Mucosa of stomach (tissue), 1 donor: ENCODE results near the gene DDX31.

Experiments
- H3K27me3 ChIP-seq: one replicate; pipeline ENCODE4 v1.7.0; 2013; ENCODE audit warnings: mild to moderate bottlenecking, low read length; ENCODE audit not compliant: control insufficient read depth, insufficient read depth
- H3K36me3 ChIP-seq: one replicate; pipeline ENCODE4 v1.7.0; 2013; ENCODE audit warnings: low read length; ENCODE audit not compliant: control insufficient read depth, insufficient read depth
- H3K4me1 ChIP-seq: one replicate; pipeline ENCODE4 v1.7.0; 2013; ENCODE audit warnings: mild to moderate bottlenecking, low read length; ENCODE audit not compliant: control insufficient read depth, insufficient read depth
- H3K4me3 ChIP-seq: one replicate; pipeline ENCODE4 v1.7.0; 2013; ENCODE audit warnings: low read length
- H3K9ac ChIP-seq: one replicate; pipeline ENCODE4 v1.7.0; 2013; ENCODE audit warnings: mild to moderate bottlenecking, low read length, moderate library complexity
- H3K9me3 ChIP-seq: one replicate; pipeline ENCODE4 v1.7.0; 2013; ENCODE audit warnings: mild to moderate bottlenecking, low read length, moderate library complexity; ENCODE audit not compliant: control insufficient read depth
- donor health status: Pancreatic carcinoma.

The DDX31 gene

GRCh38 chr9:132609184-132609583 lies 60.6 kb downstream of the DDX31 start:
- Histone ChIP-seq H3K4me3 (no peak overlapping the region), H3K4me1 (no peaks in the 10 kb centered on the region), H3K27me3 (no peaks in the 10 kb centered on the region), H3K9ac (no peak overlapping the region), H3K36me3 (peaks cover 11% of the 10 kb centered on the region), H3K9me3 (no peaks in the 10 kb centered on the region)

- no peaks in the 10 kb centered on the region for H3K9me3 ChIP-seq
- peaks cover 5% of the 10 kb centered on the region for H3K36me3 ChIP-seq
- H3K4me1 ChIP-seq = no peaks in the 10 kb centered on the region
- H3K9ac ChIP-seq = no peak overlapping the region
- H3K27me3 ChIP-seq = no peaks in the 10 kb centered on the region
- no peak overlapping the region for H3K4me3 ChIP-seq
Observed at GRCh38 chr9:132606066-132606465, 63.7 kb downstream of the DDX31 start.

- peaks cover 7% of the 10 kb centered on the region for H3K36me3 ChIP-seq
- no peaks in the 10 kb centered on the region for H3K9me3 ChIP-seq
- H3K9ac ChIP-seq = no peak overlapping the region
- no peaks in the 10 kb centered on the region for H3K4me1 ChIP-seq
- H3K27me3 ChIP-seq = no peaks in the 10 kb centered on the region
- H3K4me3 ChIP-seq = no peak overlapping the region
Observed at GRCh38 chr9:132605387-132605786, 64.4 kb downstream of the DDX31 start.

GRCh38 chr9:132602207-132602606 lies 67.6 kb downstream of the DDX31 start:
- no peaks in the 10 kb centered on the region for H3K27me3 ChIP-seq
- no peaks in the 10 kb centered on the region for H3K9me3 ChIP-seq
- H3K4me3 ChIP-seq = no peak overlapping the region
- H3K36me3 ChIP-seq = peaks cover 7% of the 10 kb centered on the region
- no peaks in the 10 kb centered on the region for H3K4me1 ChIP-seq
- no peak overlapping the region for H3K9ac ChIP-seq

- Histone ChIP-seq H3K36me3 (peaks cover 7% of the 10 kb centered on the region), H3K27me3 (no peaks in the 10 kb centered on the region), H3K4me3 (no peak overlapping the region), H3K9ac (no peak overlapping the region), H3K9me3 (no peaks in the 10 kb centered on the region), H3K4me1 (no peaks in the 10 kb centered on the region)
Observed at GRCh38 chr9:132600326-132600984, 69.3 kb downstream of the DDX31 start.

- Histone ChIP-seq H3K9me3 (no peaks in the 10 kb centered on the region), H3K9ac (no peak overlapping the region), H3K4me3 (no peak overlapping the region), H3K36me3 (peaks cover 7% of the 10 kb centered on the region), H3K4me1 (no peaks in the 10 kb centered on the region), H3K27me3 (peaks cover 3% of the 10 kb centered on the region)
Observed at GRCh38 chr9:132597073-132597775, 72.6 kb downstream of the DDX31 start.

- Histone ChIP-seq H3K36me3 (peaks cover 7% of the 10 kb centered on the region), H3K4me1 (no peaks in the 10 kb centered on the region), H3K9ac (no peak overlapping the region), H3K4me3 (no peak overlapping the region), H3K27me3 (peaks cover 10% of the 10 kb centered on the region), H3K9me3 (no peaks in the 10 kb centered on the region)
Observed at GRCh38 chr9:132596200-132596599, 73.6 kb downstream of the DDX31 start.

- no peak overlapping the region for H3K4me3 ChIP-seq
- H3K9ac ChIP-seq = no peak overlapping the region
- no peaks in the 10 kb centered on the region for H3K4me1 ChIP-seq
- H3K36me3 ChIP-seq = no peaks in the 10 kb centered on the region
- peaks cover 19% of the 10 kb centered on the region for H3K27me3 ChIP-seq
- no peaks in the 10 kb centered on the region for H3K9me3 ChIP-seq
Observed at GRCh38 chr9:132595319-132595718, 74.5 kb downstream of the DDX31 start.

- Histone ChIP-seq H3K9me3 (no peaks in the 10 kb centered on the region), H3K27me3 (peaks cover 27% of the 10 kb centered on the region), H3K4me1 (no peaks in the 10 kb centered on the region), H3K9ac (no peak overlapping the region), H3K4me3 (no peak overlapping the region), H3K36me3 (no peaks in the 10 kb centered on the region)
Observed at GRCh38 chr9:132594412-132594811, 75.4 kb downstream of the DDX31 start.

GRCh38 chr9:132592451-132592850 lies 77.3 kb downstream of the DDX31 start:
- Histone ChIP-seq H3K36me3 (no peaks in the 10 kb centered on the region), H3K9ac (no peak overlapping the region), H3K27me3 (peaks cover 47% of the 10 kb centered on the region), H3K4me3 (no peak overlapping the region), H3K4me1 (no peaks in the 10 kb centered on the region), H3K9me3 (no peaks in the 10 kb centered on the region)

- Histone ChIP-seq H3K9ac (no peak overlapping the region), H3K9me3 (no peaks in the 10 kb centered on the region), H3K4me3 (no peak overlapping the region), H3K36me3 (no peaks in the 10 kb centered on the region), H3K27me3 (peaks cover 53% of the 10 kb centered on the region), H3K4me1 (no peaks in the 10 kb centered on the region)
Observed at GRCh38 chr9:132591751-132592314, 78.0 kb downstream of the DDX31 start.

GRCh38 chr9:132591244-132591643 lies 78.5 kb downstream of the DDX31 start:
- Histone ChIP-seq H3K9me3 (no peaks in the 10 kb centered on the region), H3K4me1 (no peaks in the 10 kb centered on the region), H3K9ac (no peak overlapping the region), H3K4me3 (no peak overlapping the region), H3K36me3 (no peaks in the 10 kb centered on the region), H3K27me3 (peaks cover 59% of the 10 kb centered on the region)
